GM19328 (cell line): Measurements from ENCODE around the gene MPZL2.

Source experiments
- ATAC-seq: cut with Tn5 transposase; IDR thresholded peaks from one replicate; pipeline ENCODE4 v1.9.1; 2021; ENCODE audit warnings: mild to moderate bottlenecking, moderate library complexity; ENCODE audit not compliant: unreplicated experiment

Gene MPZL2

GRCh38 chr11:118243993-118244762 is 19.9 kb downstream of the MPZL2 start:
- no peak for ATAC-seq

- ATAC-seq = no peak
Measured at GRCh38 chr11:118243161-118243560, 20.9 kb downstream of the MPZL2 start.

GRCh38 chr11:118241764-118242098 is 22.4 kb downstream of the MPZL2 start:
- no peak for ATAC-seq

DNA sequence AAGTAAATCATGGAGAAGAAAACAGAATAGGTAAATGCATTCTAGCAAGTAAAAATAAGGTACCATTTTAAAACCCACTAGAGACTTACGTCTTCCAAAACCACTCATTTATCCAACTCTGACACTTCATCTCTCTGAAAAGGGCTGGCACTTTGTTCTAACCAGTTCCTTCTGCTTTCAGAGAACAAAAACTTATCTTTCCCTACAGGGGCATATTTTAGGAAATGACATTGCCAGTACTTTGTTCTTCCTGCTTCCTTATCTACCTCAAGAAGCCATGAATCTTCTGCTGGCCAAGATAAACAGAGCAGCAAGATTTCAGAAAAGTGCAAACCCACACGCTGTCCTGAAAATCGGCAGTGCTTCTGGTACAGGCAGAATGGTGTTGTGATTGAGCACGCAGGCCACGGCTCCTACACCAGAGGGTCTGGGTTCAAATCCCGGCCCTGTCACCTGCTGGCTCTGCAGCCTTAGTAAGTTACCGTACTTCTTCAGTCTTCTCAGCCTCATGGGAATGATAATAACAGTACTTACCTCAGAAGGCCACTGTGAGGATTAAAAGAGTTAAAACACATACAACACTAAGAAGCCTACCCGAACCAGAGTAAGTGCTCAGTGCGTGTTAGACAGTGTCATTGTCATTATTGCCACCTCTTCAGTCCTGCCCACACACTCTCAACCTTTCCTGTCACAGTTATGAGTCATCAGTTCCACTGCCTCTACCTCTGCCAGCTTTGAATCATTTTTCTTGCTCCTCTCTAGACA is 22.9 kb downstream of the MPZL2 start:
- ATAC-seq = no peak

DNA sequence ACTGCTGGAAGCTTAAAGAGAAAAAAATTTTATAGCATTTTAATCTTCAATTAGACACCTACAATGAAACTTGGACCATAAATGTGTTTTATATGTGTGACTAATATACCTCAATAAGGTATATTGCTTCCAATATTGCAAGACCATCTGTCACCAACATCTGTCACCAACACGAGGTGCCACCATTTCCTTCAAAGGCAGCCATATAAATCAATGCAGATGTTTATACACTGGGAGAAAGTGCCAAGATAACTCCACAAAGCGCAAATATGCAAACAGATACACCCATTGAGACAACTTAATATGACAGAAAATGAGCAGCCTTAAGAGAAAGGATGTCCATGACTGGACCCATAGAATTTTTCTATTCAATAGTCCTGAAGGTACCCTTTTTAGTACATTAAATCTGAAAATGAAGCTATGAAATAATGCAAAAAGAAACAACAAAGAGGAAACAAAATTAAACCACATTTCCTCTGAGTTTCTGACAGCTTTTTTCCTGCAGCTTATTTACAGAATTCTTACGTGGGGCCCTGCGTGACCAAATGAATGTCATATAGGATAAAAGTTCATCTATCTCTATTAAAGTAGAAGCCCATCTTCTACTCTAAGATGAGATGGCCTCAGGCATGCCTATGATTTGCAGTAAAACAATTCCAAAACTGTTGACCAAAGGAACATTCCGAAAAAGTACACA is 24.4 kb downstream of the MPZL2 start:
- ATAC-seq = no peak

DNA sequence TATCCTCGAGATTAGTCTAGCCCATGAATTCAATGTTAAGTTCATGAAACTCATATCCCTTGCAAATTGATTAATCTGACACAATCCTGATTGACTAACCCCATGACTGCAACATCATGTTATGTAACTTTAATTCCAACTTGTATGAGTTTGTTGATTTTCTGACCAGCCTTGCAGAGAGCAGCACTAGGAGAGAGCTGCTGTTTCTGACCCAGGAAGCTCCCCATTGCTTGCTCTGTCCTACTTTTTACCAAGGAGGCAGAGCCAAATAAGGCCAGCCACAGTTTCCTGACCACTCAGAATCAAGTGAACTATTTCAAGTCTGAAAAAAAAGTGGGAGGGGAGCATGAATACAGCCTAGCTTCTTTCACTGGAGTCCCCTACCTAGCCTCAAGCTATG is 25.2 kb downstream of the MPZL2 start:
- no peak for ATAC-seq

DNA sequence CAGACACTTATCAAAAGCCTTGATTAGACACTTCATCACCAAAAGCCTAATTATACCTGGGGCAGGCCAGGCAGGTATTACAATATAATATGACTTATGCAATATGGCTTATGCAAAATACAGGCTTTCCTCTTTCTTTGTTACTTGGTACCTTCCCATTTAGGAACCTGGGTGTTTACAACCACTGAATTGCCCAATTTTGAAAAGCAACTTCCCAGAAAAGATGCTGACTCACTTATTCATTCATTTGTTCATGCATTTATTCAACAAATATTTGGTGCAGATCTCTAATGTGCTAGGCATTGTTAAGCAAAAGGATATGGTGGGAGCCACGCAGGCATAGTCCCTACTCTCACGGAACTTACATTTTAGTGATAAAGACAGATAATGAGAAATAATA is 25.7 kb downstream of the MPZL2 start:
- no peak for ATAC-seq

GRCh38 chr11:118236170-118236569 is 27.9 kb downstream of the MPZL2 start:
- no peak for ATAC-seq

GRCh38 chr11:118234833-118235232 is 29.3 kb downstream of the MPZL2 start:
- no peak for ATAC-seq

GRCh38 chr11:118233850-118234249 is 30.2 kb downstream of the MPZL2 start:
- ATAC-seq = no peak

DNA sequence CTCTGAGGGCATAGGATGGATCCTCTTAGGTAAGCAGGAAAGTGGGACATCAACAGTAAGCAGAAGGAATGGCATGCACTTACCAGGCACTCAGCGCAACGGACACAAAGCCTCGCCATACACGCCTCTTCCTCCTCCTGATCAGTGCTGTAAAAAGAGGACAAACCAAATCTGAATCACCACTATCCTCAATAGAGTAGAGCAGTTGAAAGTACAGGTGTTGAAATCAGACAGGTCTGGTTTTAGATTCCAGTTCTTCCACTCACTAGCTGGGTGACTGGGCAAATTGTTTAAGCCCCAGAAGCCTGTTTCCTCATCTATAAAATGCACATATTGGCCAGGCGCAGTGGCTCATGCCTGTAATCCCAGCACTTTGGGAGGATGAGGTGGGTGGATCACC is 30.7 kb downstream of the MPZL2 start:
- no peak for ATAC-seq

GRCh38 chr11:118232659-118233058 is 31.4 kb downstream of the MPZL2 start:
- ATAC-seq = no peak

DNA sequence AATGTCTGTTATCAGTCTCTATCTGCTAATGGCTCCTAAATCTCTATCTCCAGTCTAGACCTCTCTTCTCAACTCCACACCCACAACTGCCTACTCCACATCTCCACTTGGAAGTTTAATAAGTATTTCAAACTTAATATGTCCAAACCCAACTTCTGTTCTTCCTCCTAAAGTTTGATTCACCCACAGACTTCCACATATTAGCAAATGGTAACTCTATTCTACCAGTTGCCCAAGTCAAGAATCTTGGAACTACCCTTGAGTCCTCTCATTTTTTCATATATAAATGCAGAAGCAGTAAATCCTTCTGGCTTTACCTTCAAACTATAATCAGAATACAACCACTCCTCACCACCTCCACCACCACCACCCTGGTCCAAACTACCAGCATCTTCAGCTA is 32.6 kb downstream of the MPZL2 start:
- ATAC-seq = no peak

GRCh38 chr11:118230088-118230487 is 34.0 kb downstream of the MPZL2 start:
- no peak for ATAC-seq

- ATAC-seq = no peak
Measured at GRCh38 chr11:118229274-118229847, 34.7 kb downstream of the MPZL2 start.

- ATAC-seq = no peak
Measured at GRCh38 chr11:118227865-118228785, 36.0 kb downstream of the MPZL2 start.

DNA sequence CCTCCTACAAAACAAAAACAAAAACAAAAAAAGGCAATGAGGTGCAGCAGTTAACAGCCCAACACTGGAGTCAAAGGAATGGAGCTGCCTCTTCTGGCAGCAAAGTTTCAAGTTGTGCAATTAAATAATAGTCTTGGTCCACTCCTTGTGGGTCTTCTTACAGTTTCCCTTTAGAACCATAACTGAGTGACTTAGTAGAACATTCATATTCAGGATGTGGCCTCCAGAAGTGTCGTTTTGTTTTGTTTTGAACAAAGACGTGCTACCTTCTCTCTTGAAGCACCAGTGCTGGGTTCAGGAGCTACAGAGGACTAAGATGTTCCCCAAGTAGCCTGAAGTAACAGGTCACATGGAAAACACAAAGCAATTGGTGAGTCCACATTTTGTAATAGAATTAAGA is 37.3 kb downstream of the MPZL2 start:
- no peak for ATAC-seq

DNA sequence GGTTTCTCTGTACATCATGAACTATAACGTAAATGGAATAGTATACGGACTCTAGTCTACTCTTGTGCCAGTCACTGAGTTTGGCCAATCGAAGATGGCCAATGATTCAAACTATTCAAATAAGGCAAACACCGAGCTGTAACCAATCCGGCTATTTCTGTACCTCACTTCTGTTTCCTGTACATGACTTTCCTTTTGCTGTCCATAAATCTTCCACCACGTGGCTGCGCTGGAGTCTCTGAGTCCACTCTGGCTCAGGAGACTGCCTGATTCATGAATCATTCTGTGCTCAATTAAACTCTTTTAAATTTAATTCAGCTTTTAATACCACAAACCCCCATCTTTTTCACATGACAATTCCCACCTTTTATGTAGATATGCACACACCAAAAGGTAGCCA is 37.8 kb downstream of the MPZL2 start:
- no peak for ATAC-seq

GRCh38 chr11:118224511-118225188 is 39.4 kb downstream of the MPZL2 start, which contains the start of gene JAML:
TSS of gene JAML (minus strand) at chr11:118225011. CDS start at chr11:118214866, 10,145 bp downstream.
- no peak for ATAC-seq

- no peak for ATAC-seq
Measured at GRCh38 chr11:118223992-118224391, 40.1 kb downstream of the MPZL2 start.
